ENCODE measurements around the gene RTCB. TPM values are rescaled to one million over a fixed set of nuclear protein-coding genes. Genes with fewer than 3 reads are reported as not detected.

RTCB gene
- total RNA-seq, 1 donor from 2014 or later: 119 TPM

DNA sequence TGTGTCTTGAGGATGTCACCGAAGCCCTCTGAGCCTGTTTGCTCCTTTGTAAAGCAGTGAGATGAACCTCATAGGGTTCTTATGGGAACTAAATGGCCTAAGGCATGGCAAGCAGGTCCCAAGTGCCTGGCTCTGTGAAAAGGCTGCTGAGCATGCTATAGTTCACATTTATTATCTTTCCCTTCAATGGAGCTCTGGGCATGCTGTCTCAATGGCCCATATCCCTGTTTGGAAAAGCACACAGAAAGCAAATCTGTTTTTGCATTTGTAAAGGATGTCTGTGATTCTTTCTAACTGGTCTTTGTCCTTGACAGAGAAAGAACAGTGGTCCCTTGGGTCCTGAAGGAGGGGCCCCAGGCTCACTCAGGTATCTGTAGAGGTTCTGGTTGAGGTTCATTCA is 26.4 kb downstream of the RTCB start:
- no peak for ATAC-seq (ENCODE audit: low read depth)
- Mint-ChIP-seq H3K9me3 (no peaks in the 10 kb centered on the region), H3K27me3 (no peaks in the 10 kb centered on the region), H3K27ac (no peak overlapping the region), H3K4me3 (no peak overlapping the region), H3K4me1 (no peaks in the 10 kb centered on the region), H3K36me3 (ENCODE audit: low read depth) (peaks cover 55% of the 10 kb centered on the region)
- intact Hi-C loops (cut with micrococcal nuclease): no loop called here
- TF ChIP-seq, protein P1, sequence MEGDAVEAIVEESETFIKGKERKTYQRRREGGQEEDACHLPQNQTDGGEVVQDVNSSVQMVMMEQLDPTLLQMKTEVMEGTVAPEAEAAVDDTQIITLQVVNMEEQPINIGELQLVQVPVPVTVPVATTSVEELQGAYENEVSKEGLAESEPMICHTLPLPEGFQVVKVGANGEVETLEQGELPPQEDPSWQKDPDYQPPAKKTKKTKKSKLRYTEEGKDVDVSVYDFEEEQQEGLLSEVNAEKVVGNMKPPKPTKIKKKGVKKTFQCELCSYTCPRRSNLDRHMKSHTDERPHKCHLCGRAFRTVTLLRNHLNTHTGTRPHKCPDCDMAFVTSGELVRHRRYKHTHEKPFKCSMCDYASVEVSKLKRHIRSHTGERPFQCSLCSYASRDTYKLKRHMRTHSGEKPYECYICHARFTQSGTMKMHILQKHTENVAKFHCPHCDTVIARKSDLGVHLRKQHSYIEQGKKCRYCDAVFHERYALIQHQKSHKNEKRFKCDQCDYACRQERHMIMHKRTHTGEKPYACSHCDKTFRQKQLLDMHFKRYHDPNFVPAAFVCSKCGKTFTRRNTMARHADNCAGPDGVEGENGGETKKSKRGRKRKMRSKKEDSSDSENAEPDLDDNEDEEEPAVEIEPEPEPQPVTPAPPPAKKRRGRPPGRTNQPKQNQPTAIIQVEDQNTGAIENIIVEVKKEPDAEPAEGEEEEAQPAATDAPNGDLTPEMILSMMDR (IDR thresholded peaks at IDR 0.05): no peak
- DNase-seq: no peak
- POLR2A ChIA-PET: no interaction called here
- CTCF ChIA-PET: no interaction called here

DNA sequence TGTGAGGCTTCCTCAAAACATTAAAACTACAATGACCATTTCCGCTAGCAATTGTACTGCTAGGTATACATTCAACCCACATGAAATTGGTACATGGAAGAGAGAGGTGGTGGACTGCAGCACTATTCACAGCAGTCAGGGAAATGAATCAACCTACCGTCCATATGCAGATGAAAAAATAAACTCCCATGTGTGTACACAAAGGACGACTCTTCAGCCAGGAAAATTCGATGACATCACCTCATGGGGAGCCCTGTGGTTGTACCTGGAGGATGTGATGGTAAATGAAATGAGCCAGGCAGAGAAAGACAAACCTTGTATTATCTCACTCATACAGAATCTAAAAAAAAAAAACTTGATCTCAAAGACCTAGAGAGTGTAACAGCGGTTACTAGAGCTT is 31.1 kb downstream of the RTCB start:
- no peak for DNase-seq
- H3K9me3 Mint-ChIP-seq: no peaks in the 10 kb centered on the region
- intact Hi-C loops (cut with micrococcal nuclease): no loop called here
- TF ChIP-seq, protein P1 (IDR thresholded peaks at IDR 0.05): no peak
- no peak for ATAC-seq (ENCODE audit: low read depth)
- POLR2A ChIA-PET: no interaction called here
- H3K27ac Mint-ChIP-seq: no peak overlapping the region
- H3K27me3 Mint-ChIP-seq: no peaks in the 10 kb centered on the region
- H3K4me3 Mint-ChIP-seq: no peak overlapping the region
- peaks cover 11% of the 10 kb centered on the region for H3K36me3 Mint-ChIP-seq (ENCODE audit: low read depth)
- CTCF ChIA-PET: no interaction called here
- H3K4me1 Mint-ChIP-seq: no peaks in the 10 kb centered on the region

DNA sequence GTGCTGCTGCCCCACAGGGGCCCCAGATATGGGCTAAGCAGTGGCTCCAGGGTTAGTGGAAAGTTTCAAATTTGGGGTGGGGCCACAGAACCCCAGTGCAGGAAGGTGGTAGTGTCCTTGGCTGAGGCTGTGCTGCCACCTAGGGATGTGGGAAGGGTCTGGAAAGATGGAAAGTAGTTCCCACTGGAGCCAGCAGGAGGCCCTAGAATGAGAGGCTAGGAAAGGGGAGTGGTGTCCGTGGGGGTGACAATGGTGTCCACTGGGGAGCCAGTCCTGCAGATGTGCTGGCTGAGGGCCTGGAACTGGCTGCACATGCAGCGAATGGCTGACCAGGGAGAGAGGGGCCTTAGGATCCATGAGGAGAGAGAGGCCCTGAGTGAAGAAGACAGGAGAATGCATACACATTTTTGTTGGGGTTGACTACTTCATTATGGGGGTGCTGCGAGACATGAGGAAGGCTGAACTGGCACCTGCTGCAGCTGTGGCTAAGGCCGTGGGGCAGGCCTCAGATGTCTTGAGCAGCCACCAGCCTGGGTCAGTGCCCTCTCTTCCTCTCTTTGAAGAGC is 33.3 kb downstream of the RTCB start:
- Mint-ChIP-seq H3K9me3 (no peaks in the 10 kb centered on the region), H3K4me1 (no peaks in the 10 kb centered on the region), H3K27me3 (no peaks in the 10 kb centered on the region), H3K4me3 (no peak overlapping the region), H3K36me3 (ENCODE audit: low read depth) (peaks cover 3% of the 10 kb centered on the region), H3K27ac (no peak overlapping the region)
- intact Hi-C loops (cut with micrococcal nuclease): no loop called here
- DNase-seq (no peak), ATAC-seq (ENCODE audit: low read depth) (no peak)
- POLR2A ChIA-PET: no interaction called here
- TF ChIP-seq, protein P1 (IDR thresholded peaks at IDR 0.05): no peak
- CTCF ChIA-PET: no interaction called here

DNA sequence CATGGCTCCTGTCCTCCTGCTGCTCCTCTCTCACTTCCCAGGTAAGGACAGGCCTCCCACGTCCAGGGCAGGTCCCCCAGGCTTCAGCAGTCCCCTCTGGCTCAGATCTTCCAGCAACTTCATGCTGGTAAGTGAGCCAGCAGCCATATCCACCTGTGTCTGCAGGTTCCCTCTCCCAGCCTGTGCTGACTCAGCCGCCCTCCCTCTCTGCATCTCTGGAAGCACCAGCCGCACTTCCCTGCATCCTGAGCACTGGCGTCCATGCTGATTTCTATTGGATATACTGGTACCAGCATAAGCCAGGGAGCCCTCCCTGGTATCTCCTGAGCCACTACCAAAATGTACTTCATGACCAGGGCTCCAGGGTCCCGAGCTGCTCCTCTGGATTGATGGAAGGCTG is 35.4 kb downstream of the RTCB start:
- ATAC-seq (ENCODE audit: low read depth): no peak
- no peak overlapping the region for H3K4me3 Mint-ChIP-seq
- TF ChIP-seq, protein P1 (IDR thresholded peaks at IDR 0.05): no peak
- ChIA-PET POLR2A (no interaction called here), CTCF (no interaction called here)
- DNase-seq: no peak
- H3K4me1 Mint-ChIP-seq: no peaks in the 10 kb centered on the region
- H3K27ac Mint-ChIP-seq: no peak overlapping the region
- intact Hi-C loops (cut with micrococcal nuclease): no loop called here
- H3K27me3 Mint-ChIP-seq: no peaks in the 10 kb centered on the region
- H3K36me3 Mint-ChIP-seq (ENCODE audit: low read depth): peaks cover 3% of the 10 kb centered on the region
- H3K9me3 Mint-ChIP-seq: no peaks in the 10 kb centered on the region

DNA sequence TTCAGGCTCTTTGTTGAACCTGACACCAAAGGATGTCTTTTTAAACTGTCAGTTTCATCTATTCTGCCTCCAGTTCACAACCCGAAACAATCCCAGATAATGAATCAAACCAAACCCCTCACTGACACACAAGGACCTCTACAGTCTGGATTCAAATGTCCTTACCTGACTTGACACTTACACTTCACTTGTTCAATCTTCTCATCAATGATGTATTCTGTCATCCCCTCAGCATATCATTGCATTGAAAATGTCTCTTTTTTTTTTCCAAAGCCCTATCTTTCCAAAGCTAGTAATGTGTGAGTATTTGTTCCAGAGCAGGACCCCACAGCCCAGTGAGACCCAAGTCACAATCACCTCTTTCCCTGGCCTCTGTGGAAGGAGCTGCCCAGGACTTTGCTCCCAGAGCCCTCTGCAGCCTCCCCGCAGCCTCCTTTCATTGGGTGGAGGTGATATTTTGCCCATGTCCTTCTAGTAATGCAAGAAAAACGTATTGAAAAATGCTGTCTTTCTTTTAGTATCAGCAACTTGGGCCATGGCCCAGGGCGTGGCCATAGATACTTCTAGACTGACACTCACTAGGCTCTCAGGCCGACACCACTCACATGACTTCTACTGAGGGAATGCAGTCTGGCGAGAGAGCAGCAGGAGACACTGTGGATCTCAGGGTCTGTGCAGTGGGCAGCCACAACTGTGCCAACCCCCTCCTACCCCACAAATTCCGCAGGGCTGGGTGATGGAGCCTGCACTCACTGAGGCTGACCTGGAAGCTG is 36.2 kb downstream of the RTCB start:
- intact Hi-C loops (cut with micrococcal nuclease): no loop called here
- TF ChIP-seq, protein P1 (IDR thresholded peaks at IDR 0.05): no peak
- Mint-ChIP-seq H3K4me3 (no peak overlapping the region), H3K36me3 (ENCODE audit: low read depth) (no peaks in the 10 kb centered on the region), H3K4me1 (no peaks in the 10 kb centered on the region), H3K27ac (no peak overlapping the region), H3K9me3 (no peaks in the 10 kb centered on the region), H3K27me3 (no peaks in the 10 kb centered on the region)
- DNase-seq (no peak), ATAC-seq (ENCODE audit: low read depth) (no peak)
- POLR2A ChIA-PET: no interaction called here
- CTCF ChIA-PET: no interaction called here

All from activated B cell treated with CpG ODN at 0.5 μM for 24 hours (primary cell).